IMR-90 (cell line): ENCODE measurements around the gene RPS15A.
"Not testable (repeated sequence)": the region's sequence is repeated elsewhere in the genome, so short reads cannot be mapped to it uniquely, and the experiment has no call there.

Source experiments
- CEBPB ChIP-seq: IDR thresholded peaks from 2 replicates; pipeline ENCODE4 v1.6.1; 2012; ENCODE audit warnings: low read depth, low read length, improper control_type of control experiment
- FOS ChIP-seq: fragments of 150-350 bp; IDR thresholded peaks from 2 replicates; pipeline ENCODE4 v1.6.1; 2016; ENCODE audit warnings: low read depth, low read length
- MAFK ChIP-seq: IDR thresholded peaks from 2 replicates; pipeline ENCODE4 v1.6.1; 2012; ENCODE audit warnings: low read depth, low read length, improper control_type of control experiment
- POLR2A ChIP-seq: IDR thresholded peaks from 2 replicates; pipeline ENCODE4 v1.6.1; 2012; ENCODE audit warnings: mild to moderate bottlenecking, low read depth, low read length
- RCOR1 ChIP-seq: IDR thresholded peaks from 2 replicates; pipeline ENCODE4 v1.6.1; 2012; ENCODE audit warnings: mild to moderate bottlenecking, low read length, improper control_type of control experiment; ENCODE audit not compliant: insufficient replicate concordance
- TF ChIP-seq, protein P1 (sequence below): conservative IDR thresholded peaks from 2 replicates; pipeline ENCODE4 v1.5.1; 2012; ENCODE audit warnings: mild to moderate bottlenecking, low read depth, low read length, improper control_type of control experiment

DNA sequence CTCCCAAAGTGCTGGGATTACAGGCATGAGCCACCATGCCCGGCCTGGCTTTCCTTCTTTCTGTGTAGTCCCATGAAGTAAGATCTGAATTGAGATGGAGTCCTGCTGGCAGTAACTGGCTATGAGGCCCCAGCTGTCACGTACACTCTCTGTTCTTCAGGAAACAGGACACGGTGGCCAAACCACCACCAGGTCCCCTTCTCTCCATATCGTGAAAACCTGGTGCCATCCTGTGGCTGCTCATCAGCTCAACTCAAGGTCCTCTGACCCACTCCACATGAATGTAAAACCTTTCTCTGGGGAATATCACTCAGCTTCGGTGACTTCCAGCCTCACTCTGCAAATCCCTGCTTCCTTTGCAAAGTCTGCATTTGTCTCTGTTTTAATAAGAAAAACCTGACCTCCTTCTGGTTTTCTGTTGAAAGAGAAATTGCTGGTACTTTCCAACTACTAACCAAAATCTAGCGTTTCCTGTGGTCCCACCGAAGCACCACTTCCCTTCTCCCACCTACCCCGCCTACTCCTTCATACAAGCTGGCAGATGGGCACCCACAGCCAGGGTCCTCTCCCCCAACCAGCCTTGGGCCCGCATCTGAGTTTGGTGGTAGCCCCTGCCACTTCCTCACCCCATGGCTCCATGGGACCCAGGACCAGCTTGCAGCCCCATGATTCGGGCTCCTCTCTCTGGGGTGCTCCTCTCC, 32.0 kb downstream of the RPS15A start:
- TF ChIP-seq, protein P1, sequence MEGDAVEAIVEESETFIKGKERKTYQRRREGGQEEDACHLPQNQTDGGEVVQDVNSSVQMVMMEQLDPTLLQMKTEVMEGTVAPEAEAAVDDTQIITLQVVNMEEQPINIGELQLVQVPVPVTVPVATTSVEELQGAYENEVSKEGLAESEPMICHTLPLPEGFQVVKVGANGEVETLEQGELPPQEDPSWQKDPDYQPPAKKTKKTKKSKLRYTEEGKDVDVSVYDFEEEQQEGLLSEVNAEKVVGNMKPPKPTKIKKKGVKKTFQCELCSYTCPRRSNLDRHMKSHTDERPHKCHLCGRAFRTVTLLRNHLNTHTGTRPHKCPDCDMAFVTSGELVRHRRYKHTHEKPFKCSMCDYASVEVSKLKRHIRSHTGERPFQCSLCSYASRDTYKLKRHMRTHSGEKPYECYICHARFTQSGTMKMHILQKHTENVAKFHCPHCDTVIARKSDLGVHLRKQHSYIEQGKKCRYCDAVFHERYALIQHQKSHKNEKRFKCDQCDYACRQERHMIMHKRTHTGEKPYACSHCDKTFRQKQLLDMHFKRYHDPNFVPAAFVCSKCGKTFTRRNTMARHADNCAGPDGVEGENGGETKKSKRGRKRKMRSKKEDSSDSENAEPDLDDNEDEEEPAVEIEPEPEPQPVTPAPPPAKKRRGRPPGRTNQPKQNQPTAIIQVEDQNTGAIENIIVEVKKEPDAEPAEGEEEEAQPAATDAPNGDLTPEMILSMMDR: not testable (repeated sequence)
- TF ChIP-seq POLR2A, RCOR1, CEBPB, MAFK, FOS: not testable (repeated sequence)
